GM19397 (cell line): Measurements from ENCODE around the gene ZNF462.

Experiments used
- ATAC-seq: cut with Tn5 transposase; IDR thresholded peaks from one replicate; pipeline ENCODE4 v1.9.1; 2021; ENCODE audit warnings: mild to moderate bottlenecking, moderate library complexity; ENCODE audit not compliant: unreplicated experiment

The ZNF462 gene

DNA sequence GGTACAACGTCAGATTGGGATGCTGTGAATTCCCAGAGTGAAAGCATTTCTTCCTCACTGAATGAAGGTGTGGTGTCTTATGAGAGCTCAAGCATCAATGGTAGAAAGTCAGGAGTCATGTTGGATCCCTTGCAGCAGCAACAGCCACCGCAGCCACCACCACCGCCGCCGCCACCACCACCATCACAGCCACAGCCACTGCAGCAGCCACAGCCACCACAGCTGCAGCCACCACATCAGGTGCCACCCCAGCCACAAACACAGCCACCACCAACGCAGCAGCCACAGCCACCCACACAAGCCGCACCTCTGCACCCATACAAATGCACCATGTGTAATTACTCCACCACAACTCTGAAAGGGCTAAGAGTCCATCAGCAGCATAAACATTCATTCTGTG is 62.4 kb downstream of the ZNF462 start:
- ATAC-seq: no peak

DNA sequence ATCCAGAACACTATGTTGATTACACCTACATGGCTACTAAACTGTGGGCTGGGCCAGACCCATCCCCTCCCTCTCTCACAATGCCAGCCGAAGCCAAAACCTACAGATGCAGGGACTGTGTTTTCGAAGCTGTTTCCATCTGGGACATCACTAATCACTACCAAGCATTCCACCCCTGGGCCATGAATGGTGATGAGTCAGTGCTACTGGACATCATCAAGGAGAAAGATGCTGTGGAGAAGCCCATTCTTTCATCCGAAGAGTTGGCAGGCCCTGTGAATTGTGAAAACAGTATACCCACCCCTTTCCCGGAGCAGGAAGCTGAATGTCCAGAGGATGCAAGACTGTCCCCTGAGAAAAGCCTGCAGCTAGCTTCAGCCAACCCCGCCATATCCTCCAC is 65.0 kb downstream of the ZNF462 start:
- ATAC-seq: no peak

DNA sequence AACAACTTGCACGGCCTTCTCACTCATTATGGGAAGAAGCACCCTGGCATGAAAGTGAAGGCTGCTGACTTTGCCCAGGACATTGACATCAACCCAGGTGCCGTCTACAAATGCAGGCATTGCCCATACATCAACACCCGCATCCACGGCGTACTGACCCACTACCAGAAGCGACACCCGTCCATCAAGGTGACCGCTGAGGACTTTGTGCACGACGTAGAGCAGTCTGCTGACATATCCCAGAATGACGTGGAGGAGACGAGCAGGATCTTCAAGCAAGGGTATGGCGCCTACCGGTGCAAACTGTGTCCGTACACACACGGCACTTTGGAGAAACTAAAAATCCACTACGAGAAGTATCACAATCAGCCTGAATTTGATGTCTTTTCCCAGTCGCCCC is 65.4 kb downstream of the ZNF462 start:
- no peak for ATAC-seq

DNA sequence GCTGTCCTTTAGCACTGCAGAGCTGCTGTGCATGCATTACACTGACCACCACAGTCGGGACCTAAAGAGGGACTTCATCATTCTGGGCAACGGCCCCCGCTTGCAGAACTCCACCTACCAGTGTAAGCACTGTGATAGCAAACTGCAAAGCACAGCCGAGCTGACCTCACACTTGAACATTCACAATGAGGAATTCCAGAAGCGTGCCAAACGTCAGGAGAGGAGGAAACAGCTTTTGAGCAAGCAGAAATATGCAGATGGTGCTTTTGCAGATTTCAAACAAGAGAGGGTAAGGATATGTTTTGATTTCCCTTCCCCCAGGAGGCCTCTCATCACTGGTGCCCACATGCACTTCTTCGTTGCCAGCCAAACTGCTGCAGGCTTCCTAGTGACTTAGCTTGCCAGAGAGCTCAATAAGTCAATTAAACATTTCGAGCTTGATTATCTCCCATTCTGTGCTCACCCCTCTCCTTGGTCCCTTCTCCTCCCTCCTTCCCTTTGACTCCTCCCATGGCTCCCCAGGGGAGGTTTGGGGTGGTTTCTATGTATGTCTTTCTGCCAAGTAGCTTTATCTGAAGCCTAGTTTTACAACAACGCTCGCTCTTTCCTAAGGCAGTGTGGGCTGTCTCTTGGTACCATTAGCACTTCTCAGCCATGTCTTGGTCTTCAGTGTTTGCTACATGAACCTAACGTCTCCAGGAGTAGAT is 66.7 kb downstream of the ZNF462 start:
- no peak for ATAC-seq

DNA sequence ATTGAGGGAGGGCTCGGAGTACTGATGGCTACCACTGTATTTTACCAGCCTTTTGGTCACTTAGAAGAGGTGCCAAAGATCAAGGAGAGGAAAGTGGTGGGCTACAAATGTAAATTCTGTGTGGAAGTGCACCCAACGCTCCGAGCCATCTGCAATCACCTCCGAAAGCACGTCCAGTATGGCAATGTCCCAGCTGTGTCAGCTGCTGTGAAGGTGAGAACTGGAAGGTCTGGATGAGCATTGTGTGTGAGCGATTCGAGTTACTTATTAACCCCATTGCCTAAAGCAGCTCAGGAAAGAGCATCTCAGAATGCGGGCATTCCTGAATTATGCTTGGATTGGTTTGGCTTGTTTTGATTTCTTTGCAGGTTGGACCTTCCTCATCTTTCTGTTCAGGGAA is 67.5 kb downstream of the ZNF462 start:
- no peak for ATAC-seq

DNA sequence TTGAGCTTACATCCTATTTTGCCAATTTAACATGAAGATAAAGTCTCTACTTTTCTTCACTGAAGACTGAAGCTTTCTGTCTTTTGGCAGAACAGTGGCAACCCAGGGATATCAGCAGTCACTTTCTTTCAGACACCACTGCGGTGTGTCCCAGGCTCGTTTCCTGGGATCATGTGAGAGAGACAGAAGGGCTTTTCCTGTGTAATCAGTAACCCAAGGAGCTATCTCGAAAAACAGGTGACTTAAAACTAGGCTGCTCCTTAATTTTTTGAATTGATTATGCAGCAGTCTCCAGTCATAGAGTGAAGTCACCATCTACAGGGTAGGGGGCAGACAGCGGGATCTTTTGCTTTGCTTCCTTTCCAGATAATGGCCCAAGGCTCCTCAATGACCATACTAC is 68.5 kb downstream of the ZNF462 start:
- no peak for ATAC-seq

DNA sequence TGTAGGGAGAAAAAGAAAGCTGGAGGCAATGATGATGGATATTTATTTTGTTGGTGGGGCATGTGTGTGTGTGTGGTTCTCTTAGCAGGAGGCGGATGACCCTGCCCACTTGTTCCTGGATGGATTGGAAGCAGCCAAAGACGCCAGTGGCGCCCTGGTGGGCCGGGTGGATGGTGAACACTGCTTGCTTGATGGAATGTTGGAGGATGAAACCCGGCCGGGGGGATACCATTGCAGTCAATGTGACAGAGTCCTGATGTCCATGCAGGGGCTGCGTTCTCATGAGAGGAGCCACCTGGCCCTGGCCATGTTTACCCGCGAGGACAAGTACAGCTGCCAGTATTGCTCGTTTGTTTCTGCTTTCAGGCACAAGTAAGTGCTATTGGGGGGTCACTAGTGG is 69.2 kb downstream of the ZNF462 start:
- ATAC-seq: no peak

DNA sequence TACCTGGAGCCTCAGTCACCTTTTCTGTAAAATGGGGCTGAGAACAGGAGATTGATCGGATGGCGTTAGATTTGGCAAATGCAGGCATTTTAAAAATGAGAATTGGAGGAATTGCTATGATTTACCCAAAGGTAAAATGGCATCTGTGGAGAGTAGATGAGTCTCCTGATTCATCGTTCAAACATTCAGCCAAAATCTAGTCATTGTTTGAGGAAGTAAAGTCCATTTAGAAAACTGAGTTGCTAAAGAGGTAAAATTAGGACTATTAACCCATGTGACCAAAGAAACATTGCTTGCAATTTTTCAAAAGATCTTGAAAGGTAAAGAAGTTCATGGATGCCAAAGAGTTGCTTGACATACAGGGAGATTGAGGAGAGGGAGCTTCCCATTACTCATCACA is 69.7 kb downstream of the ZNF462 start:
- no peak for ATAC-seq

DNA sequence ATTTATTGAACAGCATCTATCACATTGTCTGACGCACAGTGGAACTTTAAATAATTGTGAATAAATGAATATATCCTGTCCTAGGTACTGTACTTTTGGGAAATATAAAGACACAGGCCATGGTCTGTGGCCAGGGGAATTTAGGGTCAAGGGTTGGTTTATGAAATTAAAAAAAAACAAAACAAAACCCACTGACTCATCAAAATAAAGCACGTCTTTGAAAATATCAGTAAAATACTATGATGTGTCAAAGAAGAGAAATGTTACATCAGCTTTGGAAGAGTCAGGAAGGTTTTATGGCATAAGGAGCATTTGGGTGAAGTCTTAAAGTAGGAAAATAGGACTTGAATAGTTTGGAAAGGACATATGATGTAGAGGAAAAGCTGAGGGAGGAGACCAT is 70.5 kb downstream of the ZNF462 start:
- ATAC-seq: no peak

DNA sequence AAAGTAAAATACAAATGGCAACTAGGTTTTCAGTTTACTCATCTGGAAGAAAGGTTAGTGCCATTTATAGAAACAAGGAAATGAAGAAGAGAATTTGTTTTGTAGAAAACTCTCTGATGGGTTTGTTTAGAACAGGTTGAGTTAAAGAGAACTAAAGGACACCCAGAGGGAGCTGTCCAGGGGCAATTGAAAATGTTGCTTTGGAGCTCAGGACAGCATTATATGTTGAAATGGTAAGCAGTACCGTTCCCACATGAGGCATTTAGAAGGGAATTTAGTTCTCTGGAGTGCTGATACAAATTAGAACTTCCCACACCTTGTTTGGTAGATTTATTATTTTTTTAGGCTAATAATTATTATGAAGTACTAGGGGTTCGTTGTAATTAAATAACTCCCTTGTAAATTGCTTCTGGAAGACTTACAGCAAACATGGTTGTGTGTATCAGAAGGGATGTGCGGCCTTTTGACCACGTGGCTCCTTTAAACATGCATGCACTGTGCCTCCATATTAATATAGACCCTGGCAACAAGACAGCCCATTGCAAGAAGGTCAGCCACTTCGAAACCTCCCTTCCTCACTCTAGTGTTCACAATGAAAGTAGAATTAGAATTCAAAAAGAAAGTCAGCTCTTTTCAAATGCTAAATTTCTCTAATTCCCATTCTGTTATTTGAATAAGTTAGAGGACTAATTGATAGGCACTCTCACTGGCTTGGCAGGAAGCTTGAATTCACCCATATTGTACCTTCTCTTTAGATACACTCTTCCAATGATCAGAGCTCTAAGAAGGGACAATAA is 71.7 kb downstream of the ZNF462 start:
- ATAC-seq: no peak

DNA sequence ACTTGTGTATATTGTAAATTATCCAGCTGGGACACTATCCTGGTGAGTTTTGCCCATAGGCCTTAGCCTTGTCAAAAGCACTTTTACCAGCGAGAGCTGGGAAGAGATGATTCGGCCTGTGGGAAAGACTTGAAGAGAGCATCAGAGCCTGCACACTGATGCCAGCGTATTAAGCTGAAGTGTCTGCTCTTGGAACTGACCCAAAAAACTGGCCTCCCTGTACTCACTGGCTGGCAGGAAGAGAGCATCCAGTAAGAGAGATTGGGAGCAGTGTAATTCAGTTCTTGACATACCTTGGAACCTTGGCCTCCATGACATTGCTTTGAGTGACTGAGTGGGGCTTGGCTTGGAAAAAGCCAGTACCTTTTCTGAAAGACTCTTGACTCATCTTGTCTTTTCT is 73.7 kb downstream of the ZNF462 start:
- no peak for ATAC-seq

DNA sequence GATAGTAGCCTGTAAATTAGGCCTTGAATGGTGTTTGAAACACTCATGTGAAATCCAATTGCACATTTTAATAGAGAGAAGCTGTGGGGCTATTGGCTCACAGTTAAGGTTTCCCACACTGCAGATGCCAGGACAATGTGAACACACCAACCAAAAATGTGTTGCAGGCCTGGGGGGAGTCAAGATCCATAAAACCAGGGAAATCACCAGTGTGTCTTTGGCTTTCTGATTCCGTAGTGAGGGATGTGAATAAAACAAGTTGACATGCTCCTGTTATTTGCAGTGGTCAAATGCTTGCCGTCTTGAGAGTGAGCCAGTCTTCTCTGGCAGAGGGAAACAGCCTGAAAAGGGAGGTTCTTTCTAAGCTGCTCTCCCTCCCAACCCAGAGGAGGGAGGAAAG is 79.0 kb downstream of the ZNF462 start:
- no peak for ATAC-seq

DNA sequence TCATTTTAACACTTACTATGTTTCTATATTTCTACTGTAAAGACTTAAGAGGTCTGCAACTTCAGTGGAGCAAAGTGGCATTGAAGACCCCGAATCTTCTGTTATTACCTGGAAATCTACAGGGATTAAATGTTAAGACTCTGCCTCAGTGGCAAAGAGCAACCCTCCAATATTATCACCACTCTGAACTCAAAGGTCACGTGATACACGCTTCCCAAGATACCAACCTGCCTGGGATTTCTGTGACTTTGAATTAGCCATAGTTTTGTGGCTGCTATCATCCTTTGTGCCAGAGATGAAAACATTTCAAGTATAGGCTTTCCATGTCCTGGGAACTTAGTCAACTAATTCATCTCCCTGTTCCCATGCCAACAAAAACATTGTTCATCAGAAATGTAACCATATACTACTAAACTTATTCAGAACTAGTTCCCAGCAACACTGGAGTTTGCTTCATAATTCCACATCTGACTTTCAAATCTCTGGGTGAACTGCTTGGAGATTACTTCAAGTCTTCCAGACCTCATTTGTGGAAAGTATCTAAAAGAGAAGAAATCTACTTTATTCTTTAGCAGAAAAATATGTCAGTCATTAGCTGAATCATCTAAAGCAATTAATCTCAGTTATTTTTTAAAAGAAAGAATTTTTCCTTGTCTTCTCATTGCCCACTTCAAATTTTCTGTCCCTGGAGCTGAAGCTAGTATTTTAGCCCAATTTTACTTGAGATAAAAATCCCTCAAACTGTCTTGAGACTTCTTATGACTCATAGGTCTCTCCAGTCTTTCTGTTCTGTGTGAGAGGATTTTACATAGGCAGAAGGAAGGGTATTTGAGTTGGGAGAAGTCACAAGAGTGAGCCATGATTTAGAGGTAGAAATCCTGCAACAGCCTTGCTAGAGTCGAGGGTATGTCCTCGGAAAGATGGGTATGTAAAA is 83.0 kb downstream of the ZNF462 start:
- ATAC-seq: no peak

DNA sequence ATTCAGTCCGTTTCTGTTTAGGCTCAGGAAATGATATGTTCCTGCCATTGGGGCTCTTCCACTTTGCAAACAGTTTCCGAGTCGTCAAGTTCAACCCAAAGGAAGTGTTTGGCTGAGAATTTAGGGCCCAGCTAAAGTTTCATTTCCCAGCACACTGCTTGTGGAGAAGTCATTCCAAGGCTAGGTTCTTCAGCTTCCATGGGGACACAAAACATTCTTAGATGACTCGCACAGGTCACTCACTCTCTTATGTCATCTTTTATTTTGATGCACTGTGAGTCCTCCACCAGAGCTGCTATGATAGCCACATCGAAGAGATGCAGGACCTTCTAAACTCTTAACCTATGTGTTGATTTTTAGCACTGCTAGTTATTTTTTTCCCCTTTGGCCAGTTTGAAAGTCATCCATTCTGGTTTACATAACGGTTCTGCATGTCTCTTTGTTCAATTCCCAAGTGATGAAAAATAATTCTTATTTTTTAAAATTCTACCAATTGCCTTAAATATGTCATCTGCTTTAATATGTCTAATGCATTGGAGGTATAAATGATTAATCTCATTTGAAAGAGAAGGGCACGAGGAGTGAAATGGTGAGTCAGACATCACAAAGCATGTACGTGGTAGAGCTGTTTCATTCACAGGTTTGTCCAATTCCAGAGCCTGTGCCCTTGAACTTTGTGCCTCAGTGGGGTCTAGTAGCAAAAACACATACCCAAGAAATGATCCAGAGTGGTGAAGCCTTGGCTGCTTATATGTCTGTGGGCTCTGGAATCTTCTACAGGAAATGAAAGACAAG is 84.3 kb downstream of the ZNF462 start:
- no peak for ATAC-seq

DNA sequence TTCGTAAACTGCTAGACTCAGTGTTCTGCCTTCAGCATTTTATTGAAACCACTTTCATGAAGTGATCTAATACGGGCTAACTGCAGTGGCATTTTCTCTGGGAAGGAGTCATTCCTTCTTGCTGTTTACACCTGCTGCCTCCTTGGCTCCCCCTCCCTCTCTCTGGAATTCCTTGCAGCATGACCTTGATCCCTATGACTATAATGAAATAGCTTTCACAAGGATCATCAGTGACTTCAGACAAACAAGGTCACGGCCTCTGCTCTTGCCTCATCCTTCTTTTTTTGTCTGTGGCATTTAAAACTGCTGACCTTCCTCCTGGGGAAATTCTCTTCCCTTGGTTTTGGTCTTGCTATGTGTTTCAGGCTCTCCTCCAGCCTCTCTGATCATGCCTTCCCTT is 90.2 kb downstream of the ZNF462 start:
- no peak for ATAC-seq

DNA sequence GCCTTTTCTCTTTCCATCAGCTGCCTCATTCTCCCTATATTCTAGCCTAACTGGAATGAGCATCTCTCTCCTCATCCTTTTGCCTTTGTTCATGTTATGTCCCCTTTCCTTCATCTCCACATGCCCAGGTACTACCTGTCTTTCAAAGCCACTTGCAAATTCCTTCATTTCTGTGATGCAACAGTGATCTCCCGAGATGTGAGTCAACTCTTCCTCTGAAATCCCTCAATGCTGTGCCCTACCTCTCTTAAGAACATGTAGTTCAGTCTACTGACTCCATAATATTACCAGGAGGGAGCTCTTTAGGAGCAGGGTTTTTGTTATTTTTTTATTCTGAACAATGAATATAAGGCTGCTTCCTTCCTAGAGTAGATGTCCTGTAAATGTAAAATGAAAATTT is 91.6 kb downstream of the ZNF462 start:
- no peak for ATAC-seq

DNA sequence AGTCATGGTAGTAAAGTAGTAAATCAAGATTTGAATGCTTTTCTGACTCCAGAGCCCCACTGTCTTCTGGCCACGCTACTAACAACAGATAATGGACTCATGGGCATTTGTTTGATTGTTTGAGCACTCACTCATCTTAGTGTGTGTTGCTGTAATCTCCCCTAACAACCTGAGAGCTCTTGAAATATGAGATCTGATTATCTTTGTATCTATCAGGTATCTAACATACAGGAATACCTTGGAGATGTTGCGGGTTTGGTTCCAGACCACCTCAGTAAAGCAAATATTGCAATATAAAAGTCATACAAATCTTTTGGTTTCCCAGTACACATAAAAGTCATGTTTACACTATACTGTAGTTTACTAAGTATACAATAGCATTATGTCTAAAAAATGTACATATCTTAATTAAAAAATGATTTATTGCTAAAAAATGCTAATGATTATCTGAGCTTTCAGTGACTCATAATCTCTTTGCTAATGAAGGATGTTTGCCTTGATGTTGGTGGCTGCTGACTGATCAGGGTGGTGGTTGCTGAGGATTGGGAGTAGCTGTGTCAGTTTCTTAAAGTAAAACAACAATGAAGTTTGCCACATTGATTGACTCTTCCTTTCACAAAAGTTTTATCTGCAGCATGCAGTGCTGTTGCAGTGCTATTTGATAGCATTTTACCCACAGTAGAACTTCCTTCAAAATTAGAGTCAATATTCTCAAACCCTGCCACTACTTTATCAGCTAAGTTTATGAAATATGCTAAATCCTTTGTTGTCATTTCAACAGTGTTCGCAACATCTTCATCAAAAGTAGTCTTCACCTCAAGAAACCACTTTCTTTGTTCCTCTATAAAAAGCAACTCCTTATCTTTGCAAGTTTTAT is 92.2 kb downstream of the ZNF462 start:
- ATAC-seq: no peak

DNA sequence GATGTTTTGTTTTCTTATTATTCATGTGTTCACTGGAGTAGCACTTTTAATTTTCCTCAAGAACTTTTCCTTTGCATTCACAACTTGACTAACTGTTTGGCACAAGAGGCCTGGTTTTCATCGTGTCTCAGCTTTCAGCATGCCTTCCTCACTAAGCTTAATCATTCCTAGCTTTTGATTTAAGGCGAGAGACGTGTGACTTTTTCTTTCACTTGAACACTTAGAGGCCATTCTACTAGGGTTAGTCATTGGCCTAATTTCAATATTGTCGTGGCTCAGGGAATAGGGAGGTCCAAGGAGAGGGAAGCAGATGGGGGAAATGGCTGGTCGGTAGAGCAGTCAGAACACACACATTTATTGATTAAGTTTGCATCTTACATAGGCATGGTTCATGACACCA is 94.0 kb downstream of the ZNF462 start:
- ATAC-seq: no peak

DNA sequence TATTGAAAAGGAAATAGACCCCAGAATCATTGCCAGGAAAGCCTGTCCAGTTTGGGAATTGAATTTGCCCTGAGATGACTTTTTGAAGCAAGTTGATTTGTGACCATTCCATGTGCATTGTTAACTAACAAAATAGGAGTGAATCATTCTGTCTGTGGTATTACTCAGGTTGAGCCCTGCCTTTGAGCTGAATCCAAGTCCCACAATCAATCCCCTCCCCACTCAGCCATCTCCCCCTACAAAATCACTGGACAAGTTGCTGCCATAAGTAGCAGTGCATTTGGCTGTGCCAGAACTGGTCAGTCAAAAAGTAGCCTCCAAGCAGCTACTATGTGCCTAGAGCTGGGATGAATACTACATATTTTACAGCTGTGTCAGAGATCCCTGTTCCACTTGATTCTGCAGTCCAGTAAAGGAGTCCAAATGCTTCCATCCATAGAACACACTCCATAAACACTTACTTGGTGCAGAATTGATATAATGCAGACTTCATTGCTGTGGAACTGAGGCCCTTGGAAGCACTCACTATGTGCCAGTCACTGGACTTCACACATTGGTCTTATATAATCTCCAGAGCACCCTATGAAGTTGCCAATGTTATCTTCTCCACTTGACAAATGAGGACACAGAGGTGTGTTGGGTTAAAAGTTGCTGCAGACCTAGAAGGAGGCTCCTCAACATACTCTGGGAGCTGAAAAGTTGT is 96.1 kb downstream of the ZNF462 start:
- no peak for ATAC-seq
